NCI-H345 treated with DMSO at 0.1 percent for 48 hours (cell line): Measurements from ENCODE around the gene KRTAP10-9.
"Not testable (repeated sequence)": the region's sequence is repeated elsewhere in the genome, so short reads cannot be mapped to it uniquely, and the experiment has no call there.

Experiments used
- DNase-seq: peaks from one replicate; lab custom pipeline; 2025; ENCODE audit not compliant: unreplicated experiment; lab: John Stamatoyannopoulos, UW

Gene KRTAP10-9

GRCh38 chr21:44638506-44639330 is 11.8 kb downstream of the KRTAP10-9 start:
- not testable (repeated sequence) for DNase-seq

- DNase-seq = no peak
Measured at GRCh38 chr21:44639331-44639655, 12.4 kb downstream of the KRTAP10-9 start.

- no peak for DNase-seq
Measured at GRCh38 chr21:44640761-44641160, 13.9 kb downstream of the KRTAP10-9 start.

GRCh38 chr21:44643741-44644310 is 16.9 kb downstream of the KRTAP10-9 start:
- DNase-seq = no peak

GRCh38 chr21:44644878-44645277 is 18.0 kb downstream of the KRTAP10-9 start:
- no peak for DNase-seq

GRCh38 chr21:44646366-44647221 is 19.7 kb downstream of the KRTAP10-9 start, which contains the start of gene KRTAP10-11:
TSS of gene KRTAP10-11 (plus strand) at chr21:44646414. CDS start at chr21:44646459, 45 bp downstream.
- not testable (repeated sequence) for DNase-seq

GRCh38 chr21:44647222-44647552 is 20.3 kb downstream of the KRTAP10-9 start:
- peak; percentile 76 for DNase-seq

- no peak for DNase-seq
Measured at GRCh38 chr21:44648557-44649311, 21.8 kb downstream of the KRTAP10-9 start.

GRCh38 chr21:44649521-44650100 is 22.7 kb downstream of the KRTAP10-9 start:
- no peak for DNase-seq

GRCh38 chr21:44650265-44650972 is 23.5 kb downstream of the KRTAP10-9 start:
- DNase-seq = no peak

- no peak for DNase-seq
Measured at GRCh38 chr21:44650973-44651675, 24.2 kb downstream of the KRTAP10-9 start.

- no peak for DNase-seq
Measured at GRCh38 chr21:44653123-44653522, 26.2 kb downstream of the KRTAP10-9 start.

GRCh38 chr21:44653656-44654575 is 27.0 kb downstream of the KRTAP10-9 start:
- DNase-seq = peak; percentile 87

GRCh38 chr21:44654576-44655175 is 27.8 kb downstream of the KRTAP10-9 start, which contains the start of gene KRTAP12-4:
TSS of gene KRTAP12-4 (minus strand) at chr21:44654659. CDS start at chr21:44654614, 45 bp downstream.
- DNase-seq = no peak

- DNase-seq = no peak
Measured at GRCh38 chr21:44656868-44657267, 30.0 kb downstream of the KRTAP10-9 start.

GRCh38 chr21:44657635-44658540 is 31.0 kb downstream of the KRTAP10-9 start, which contains the start of gene KRTAP12-3:
TSS of gene KRTAP12-3 (plus strand) at chr21:44657932. CDS start at chr21:44657980, 48 bp downstream.
- DNase-seq = no peak

- DNase-seq = no peak
Measured at GRCh38 chr21:44658541-44658910, 31.6 kb downstream of the KRTAP10-9 start.
